Stimulated activated CD8-positive, alpha-beta memory T cell treated with anti-CD3 and anti-CD28 coated beads, Interleukin-2, amount 100 ng/mL, for 48 hours (primary cell): ENCODE measurements around the gene CTIF.
"Not testable (repeated sequence)": the region's sequence is repeated elsewhere in the genome, so short reads cannot be mapped to it uniquely, and the experiment has no call there.

Experiments
- DNase-seq, 2 donors: peaks; one replicate each; pipeline ENCODE4 v3.0.0-alpha.2; 2020; ENCODE audit warnings: low read depth in 2 of 2

The CTIF gene

GRCh38 chr18:48643262-48643661, 104.4 kb downstream of the CTIF start:
- DNase-seq: no peak

DNA sequence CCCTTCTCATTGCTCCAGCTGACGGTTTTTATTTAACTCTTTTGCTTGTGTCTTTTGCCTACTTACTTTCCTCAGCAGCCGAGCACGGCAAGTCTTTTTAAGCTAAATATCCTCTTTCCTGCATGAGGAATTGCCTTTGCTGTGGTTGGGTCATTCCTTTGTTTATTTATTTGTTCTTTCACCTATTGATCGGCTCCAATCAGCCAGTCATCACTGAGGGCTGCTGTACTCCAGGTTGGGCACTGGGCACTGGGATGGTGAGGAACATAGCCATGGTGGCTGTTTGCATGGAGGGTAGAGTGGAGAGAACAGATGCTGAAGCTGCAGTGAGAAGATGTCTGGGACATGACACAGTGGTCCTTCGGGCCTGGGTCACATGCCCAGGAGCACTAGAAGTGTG, 105.2 kb downstream of the CTIF start:
- no peak for DNase-seq

DNA sequence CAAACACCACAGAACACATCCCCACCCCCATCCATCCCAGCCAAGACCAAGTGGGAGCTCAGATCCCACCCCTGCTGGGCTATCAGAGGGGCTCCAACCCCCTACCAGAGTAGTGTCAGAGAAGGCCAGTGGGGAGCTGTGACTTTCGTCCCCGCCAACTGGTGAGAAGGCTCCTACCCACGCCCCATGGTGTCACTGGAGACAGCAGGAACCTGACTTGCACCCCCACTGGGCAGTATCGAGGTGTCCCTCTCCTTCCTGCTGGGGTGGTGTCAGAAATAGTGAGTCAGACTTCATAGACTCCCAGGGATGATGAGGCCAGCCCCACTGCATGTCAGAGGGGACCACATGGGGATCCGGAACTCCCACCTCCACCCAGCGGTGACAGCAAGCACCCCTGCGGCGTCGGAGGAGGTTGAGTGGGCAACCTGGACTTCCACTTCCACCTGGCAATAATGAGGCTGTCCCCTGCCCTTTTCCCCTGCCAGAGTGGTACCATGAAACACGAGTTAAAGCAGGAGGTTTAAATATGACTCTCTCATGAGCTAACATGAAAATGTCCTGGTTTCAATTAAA, 106.7 kb downstream of the CTIF start:
- DNase-seq: no peak

GRCh38 chr18:48646976-48647375, 108.1 kb downstream of the CTIF start:
- no peak for DNase-seq

DNA sequence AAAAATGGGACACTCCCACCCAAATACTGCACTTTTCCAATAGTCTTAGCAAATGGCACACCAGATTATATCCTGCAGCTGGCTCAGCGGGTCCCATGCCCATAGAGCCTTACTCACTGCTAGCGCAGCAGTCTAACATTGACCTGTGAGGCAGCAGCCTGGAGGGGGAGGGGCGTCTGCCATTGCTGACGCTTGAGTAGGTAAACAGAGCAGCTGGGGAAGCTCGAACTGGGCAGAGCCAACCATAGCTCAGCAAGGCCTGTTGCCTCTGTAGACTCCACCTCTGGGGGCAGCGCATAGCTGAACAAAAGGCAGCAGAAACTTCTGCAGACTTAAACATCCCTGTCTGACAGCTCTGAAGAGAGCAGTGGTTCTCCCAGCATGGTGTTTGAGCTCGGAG, 110.4 kb downstream of the CTIF start:
- DNase-seq: no peak

GRCh38 chr18:48654591-48654990, 115.8 kb downstream of the CTIF start:
- not testable (repeated sequence) for DNase-seq

DNA sequence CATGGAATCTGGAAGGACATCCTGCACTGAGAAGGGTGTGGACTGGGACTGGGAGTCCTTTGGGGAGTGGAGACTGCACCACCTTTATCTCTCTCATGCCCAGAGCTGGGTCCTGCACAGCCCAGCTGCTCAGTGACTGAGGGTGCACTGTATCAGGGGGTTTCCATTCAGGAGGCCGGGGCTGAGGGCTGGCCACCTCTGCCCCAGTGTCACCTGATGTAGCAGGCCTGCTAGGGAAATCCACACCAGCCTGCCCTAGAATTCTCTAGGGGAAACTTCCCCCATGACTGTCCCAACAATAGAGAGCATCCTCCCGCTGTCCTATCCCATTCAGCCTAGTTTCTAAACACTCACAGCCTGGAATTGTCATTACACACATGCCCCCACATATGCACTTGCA, 116.7 kb downstream of the CTIF start:
- no peak for DNase-seq

DNA sequence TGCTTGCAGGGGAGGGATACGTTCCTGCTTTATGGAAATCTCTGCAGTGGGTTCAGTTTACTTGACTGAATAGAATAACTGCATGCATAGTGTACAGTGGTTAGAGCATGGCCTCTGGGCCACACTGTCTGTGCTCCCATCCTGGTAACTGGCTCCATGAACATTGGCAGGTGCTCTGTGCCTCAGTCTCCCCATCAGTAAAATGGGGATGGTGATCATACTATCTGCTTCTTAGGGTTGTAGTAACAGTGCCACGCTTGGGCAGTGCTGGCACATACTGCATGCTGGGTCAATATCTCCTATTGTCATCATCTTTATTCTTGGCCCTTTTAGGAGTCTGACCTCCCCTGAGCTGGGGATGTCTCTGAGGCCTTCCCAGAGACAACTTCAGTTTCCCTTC, 117.3 kb downstream of the CTIF start:
- DNase-seq: no peak

DNA sequence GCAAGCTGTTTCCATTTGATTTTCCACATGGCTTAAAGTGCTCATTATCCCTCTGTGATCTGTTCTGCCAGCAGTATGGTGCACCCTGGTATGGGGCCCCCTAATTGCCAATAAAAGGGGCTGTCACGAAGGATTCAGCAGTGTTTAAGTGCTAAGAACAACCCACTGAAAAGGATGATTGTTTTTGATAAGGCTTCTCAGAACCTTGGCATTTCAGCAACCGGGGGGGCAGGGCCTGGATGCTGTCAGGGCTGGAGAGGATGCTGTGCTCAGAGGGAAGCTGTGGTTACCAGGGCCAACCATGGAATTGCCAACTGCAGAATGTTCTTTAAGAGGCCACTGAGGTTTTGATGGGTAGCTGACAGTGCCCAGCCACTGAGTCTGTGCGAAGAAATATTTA, 117.8 kb downstream of the CTIF start:
- no peak for DNase-seq

DNA sequence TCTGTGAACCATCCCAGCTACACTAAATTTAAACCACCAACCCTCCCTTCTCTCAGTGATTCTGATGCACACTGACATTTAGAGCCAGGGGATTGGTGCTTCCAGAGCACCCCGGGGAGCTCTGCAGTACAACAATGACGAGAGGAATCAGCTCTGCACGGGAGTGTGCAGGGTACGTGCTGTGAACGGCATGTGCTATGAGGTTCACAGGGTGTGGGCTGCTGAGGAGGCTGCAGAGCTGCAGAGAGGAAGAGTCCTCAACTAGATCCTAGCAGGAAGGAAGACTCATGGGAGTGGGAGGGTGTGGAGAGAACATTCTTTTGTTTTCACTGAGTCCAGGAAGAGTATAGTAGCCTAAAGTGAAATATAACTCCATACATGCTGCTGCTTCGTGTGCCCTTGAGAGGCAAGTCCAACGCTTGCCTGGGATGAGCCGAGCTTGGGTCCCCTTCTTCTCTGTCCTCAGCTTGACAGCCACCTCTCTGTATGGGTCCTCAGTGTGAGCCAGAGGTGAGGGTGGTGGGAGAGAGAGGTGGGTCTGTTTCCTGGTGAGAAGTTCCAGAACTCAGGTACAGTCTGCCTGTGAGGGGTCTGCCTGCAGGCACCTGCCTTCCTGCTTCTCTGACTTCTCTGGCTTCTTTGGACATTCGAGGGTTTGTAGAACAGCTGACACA, 118.8 kb downstream of the CTIF start:
- DNase-seq: no peak

DNA sequence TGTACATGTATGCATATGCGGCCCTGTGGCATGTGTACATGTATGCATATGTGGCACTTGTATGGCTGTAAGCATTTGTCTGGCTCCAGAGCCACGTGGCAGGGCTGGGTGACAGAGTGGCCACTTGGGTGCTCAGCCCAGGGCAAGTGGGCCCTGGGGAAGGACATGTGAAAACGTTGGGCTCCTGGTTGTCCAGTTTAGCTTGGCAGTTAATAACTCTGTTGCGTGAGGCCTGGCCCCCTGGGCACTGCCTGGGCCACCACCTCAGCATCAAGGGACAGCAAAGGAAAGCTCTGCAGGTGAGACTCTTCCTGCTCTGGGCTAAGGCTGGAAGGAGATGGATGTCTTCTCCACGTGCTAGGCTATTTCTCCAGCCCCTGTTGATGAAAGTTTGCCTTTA, 119.9 kb downstream of the CTIF start:
- no peak for DNase-seq

- no peak for DNase-seq
Observed at GRCh38 chr18:48659188-48660009, 120.6 kb downstream of the CTIF start.

DNA sequence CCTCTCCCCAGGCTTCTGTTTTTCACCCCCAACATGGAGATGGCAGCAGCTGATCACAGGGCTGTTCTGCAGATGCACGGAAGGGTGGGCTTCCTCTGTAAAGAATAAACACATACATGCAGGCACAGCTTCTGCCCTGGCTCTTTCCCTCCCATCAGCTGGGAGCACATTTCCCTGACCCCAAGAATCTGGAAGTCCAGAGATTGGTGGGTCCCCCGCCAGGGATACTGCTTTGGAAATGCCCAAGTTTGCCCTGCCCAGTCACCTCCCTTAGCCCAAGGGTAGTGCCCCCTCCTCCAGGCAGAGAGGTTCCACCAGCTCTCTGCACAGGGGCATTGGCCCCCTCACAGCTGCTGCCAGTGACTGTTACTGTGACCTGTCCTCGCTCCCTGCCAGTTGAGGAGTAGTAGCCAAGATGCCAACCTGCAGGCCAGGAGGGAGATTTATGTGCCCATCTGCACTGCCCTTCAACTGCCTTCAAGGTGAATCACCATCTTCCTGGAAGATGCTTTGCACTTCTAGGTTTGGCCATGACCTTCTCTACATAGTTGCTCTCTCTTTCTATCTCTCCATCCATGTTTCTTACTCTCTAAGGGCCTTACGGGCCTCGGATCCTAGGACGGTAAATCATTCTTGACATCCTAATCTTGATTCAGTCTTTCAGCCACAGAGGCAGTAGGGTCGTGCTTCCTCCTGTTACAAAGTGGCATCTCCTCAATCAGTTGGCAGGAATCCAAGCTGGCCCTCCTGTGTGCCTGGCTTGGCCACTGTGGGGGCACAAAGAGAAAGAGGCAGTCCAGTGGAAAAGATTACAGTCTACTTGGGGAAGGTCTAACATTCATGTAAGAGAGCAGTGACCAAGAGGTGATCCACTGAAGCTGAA, 121.8 kb downstream of the CTIF start:
- DNase-seq: no peak

GRCh38 chr18:48661421-48661820, 122.6 kb downstream of the CTIF start:
- DNase-seq: no peak

- no peak for DNase-seq
Observed at GRCh38 chr18:48662011-48662661, 123.3 kb downstream of the CTIF start.

- no peak for DNase-seq
Observed at GRCh38 chr18:48663096-48663930, 124.5 kb downstream of the CTIF start.

DNA sequence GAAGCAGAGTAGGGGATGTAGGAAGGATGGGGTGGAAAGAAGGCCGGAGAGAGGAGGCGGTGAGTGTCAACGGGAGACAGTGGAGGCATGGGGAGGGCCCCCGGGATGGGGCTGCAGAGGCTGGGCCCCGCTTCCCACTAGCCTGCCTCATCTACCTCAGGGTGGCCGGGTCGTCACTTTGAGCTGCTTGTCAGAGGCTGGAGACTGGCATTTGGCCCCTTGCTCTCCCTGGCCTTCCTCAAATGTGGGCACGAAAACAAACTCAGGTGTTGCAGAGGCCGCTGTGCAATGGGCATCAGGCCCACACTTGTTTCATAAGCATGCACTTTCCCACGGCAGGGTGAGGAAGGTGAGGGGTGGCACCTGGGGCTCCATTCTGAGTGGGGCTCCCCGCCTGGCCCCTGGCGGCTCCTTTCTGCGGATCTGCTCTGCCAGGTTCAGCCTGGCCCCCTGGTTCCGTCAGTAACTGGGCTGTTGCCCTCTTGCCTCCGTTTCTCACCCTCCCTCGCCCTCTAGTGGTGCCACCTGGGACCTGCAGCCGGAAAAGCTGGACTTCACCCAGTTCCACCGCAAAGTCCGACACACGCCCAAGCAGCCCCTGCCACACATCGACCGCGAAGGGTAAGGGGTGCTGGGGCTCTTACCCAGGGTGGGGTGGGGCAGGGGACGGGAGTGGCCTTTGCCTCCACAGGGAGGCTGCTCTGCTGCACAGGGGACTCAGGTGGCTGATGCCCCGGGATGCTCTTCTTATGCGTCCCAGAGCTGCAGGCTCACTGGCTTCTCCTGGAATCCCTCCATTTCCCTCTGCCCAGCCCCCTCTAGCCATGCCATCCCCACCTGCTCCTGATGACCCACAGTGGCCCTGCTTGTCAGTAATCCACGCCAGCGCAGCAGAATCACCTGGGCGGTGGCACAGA, 125.4 kb downstream of the CTIF start:
- DNase-seq: peak; percentile 30 to 57

DNA sequence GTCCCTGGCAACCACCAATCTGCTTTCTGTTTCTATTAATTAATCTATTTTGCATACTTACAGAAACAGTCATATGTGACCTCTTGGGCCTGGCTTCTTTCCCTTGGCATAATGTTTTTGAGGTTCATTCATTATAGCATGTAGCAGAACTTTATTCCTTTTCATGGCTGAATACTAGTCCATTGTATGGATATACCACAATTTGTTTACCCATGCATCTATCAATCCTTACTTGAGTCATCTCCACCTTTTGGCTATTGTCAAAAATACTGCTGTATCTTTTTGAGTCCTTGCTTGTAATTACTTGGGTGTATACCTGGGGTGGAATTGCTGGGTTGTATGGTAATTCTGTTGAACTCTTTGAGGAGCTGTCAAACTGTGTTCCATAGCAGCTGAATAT, 126.8 kb downstream of the CTIF start:
- no peak for DNase-seq

DNA sequence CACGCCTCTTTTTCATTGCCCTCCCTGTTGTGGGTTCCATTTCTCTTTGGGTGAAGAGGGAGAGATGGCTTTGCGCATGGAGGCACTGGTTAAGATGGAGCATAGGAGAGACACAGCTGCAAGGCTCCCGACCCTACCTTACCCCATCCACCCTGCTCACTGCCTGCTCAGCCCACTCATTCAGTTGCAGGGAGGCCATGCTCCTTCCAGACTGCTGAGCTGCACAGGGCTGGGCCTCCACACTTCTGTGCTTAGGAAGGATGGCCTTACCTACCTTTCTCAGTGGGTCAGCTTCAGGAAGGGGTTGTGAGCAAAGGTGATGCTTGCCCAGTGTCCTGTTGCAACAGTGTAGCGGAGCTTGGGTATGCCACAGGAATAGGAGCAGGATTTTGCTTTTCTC, 127.8 kb downstream of the CTIF start:
- no peak for DNase-seq
